Kidney (tissue), 14 donors: ENCODE measurements around the gene OXSR1. TPM values are rescaled to one million over a fixed set of nuclear protein-coding genes. Genes with fewer than 3 reads are reported as not detected.

Experiments used
- DNase-seq, 5 donors: peaks; one replicate each; pipeline ENCODE4 v3.0.0-alpha.2; 2013 to 2020
- FAIRE-seq: peaks from 2 replicates; lab custom pipeline; 2012; peaks lifted over from hg19 to GRCh38; lab: Jason Lieb, UNC
- H3K27ac ChIP-seq, 2 donors: one replicate each; pipeline ENCODE4 v1.7.0; 2013; ENCODE audit warnings: low read depth in 2 of 2, low read length in 2 of 2, inconsistent platforms in 1 of 2
- H3K27me3 ChIP-seq: one replicate; pipeline ENCODE4 v1.7.1; 2013; ENCODE audit warnings: low read length, inconsistent platforms; ENCODE audit not compliant: control insufficient read depth, insufficient read depth
- H3K36me3 ChIP-seq, 3 donors: one replicate each; pipeline versions ENCODE4 v1.7.0 to v1.7.1; 2013; ENCODE audit warnings: low read length in 3 of 3, control low read depth in 1 of 3, inconsistent platforms in 1 of 3; ENCODE audit not compliant: insufficient read depth in 3 of 3, control insufficient read depth in 2 of 3
- H3K4me1 ChIP-seq, 3 donors: one replicate each; pipeline versions ENCODE4 v1.7.0 to v1.7.1; 2013; ENCODE audit warnings: low read length in 3 of 3, inconsistent platforms in 1 of 3, low read depth in 1 of 3; ENCODE audit not compliant: control insufficient read depth in 2 of 3, insufficient read depth in 2 of 3
- H3K4me3 ChIP-seq, 3 donors: one replicate each; pipeline versions ENCODE4 v1.7.0 to v1.8.1; 2013; ENCODE audit warnings: low read length in 3 of 3, control low read depth in 1 of 3, inconsistent platforms in 1 of 3
- H3K9ac ChIP-seq, 3 donors: one replicate each; pipeline versions ENCODE4 v1.7.0 to v1.7.1; 2013; ENCODE audit warnings: low read length in 3 of 3, control low read depth in 1 of 3, inconsistent platforms in 1 of 3
- H3K9me3 ChIP-seq, 3 donors: one replicate each; pipeline versions ENCODE4 v1.7.0 to v1.7.1; 2013; ENCODE audit warnings: low read length in 3 of 3, control low read depth in 1 of 3, inconsistent platforms in 1 of 3; ENCODE audit not compliant: control insufficient read depth in 2 of 3, insufficient read depth in 1 of 3
- CTCF ChIP-seq: IDR thresholded peaks from 3 replicates; pipeline ENCODE4 v1.5.1; 2012; ENCODE audit warnings: mild to moderate bottlenecking, moderate library complexity, borderline replicate concordance; ENCODE audit not compliant: insufficient read depth; ENCODE audit errors: extremely low read depth
- intact Hi-C: fragments of 100-400 bp; cut with DNase I; formaldehyde crosslinking; loops from one replicate; pipeline ENCODE4 v1.11.1; 2022
- polyA plus RNA-seq: library from polyadenylated mRNA; stranded (reverse); fragments of 350-450 nt; fragmentation: Illumina TruSeq; extraction: RNeasy Lipid Tissue Mini Kit (QIAGEN cat#74804); gene quantifications from one replicate; pipeline ENCODE4 v1.2.3, GENCODE V29; 2014; ENCODE audit warnings: low read depth, low replicate concordance; ENCODE audit not compliant: insufficient read depth
- total RNA-seq: library from RNA; stranded (reverse); fragmentation: NEBNext Ultra II Directional; extraction: Animal tissue kit (Norgen Biotek cat#: 25700); gene quantifications from one replicate; pipeline ENCODE4 v1.2.1, GENCODE V29; 2021
- donor health status: control.
- donor health status: control.
- donor health status: control.
- donor health status: control.
- donor health status: control.
- donor health status: DM: yes; HTN: yes; CAD: no.
- donor health status: Normal renal cell carcinoma (clear cell type).

Gene OXSR1
- total and polyA plus RNA-seq, 2 donors from 2014 or later, result 16.7 to 40.0 TPM

- no peak overlapping the region for H3K9ac ChIP-seq
- intact Hi-C loops, result no loop called here
These were observed 111.7 kb downstream of the OXSR1 start for GRCh38 chr3:38276917-38277630.

GRCh38 chr3:38278841-38279240 is 113.5 kb downstream of the OXSR1 start:
- TF ChIP-seq CTCF, result no peak
- Histone ChIP-seq H3K9ac (no peak overlapping the region), H3K27ac (no peak overlapping the region), H3K9me3 (no peaks in the 10 kb centered on the region), H3K36me3 (peaks cover 0 to 16% (median 3%) of the 10 kb centered on the region in 3 donors), H3K4me1 (no peaks in the 10 kb centered on the region), H3K4me3 (no peak overlapping the region), H3K27me3 (no peaks in the 10 kb centered on the region)
- intact Hi-C loops, result no loop called here
- FAIRE-seq (no peak), DNase-seq (no peak)

More at GRCh38 chr3:38276917-38277630, 111.7 kb downstream of the OXSR1 start:
- Histone ChIP-seq H3K4me1 (peaks cover 0 to 7% (median 4%) of the 10 kb centered on the region in 3 donors), H3K4me3 (no peak overlapping the region), H3K27ac (no peak overlapping the region), H3K9me3 (no peaks in the 10 kb centered on the region), H3K27me3 (no peaks in the 10 kb centered on the region), H3K36me3 (peaks cover 0 to 16% (median 3%) of the 10 kb centered on the region in 3 donors)
- FAIRE-seq (no peak), DNase-seq (no peak)
- TF ChIP-seq CTCF, result no peak

DNA sequence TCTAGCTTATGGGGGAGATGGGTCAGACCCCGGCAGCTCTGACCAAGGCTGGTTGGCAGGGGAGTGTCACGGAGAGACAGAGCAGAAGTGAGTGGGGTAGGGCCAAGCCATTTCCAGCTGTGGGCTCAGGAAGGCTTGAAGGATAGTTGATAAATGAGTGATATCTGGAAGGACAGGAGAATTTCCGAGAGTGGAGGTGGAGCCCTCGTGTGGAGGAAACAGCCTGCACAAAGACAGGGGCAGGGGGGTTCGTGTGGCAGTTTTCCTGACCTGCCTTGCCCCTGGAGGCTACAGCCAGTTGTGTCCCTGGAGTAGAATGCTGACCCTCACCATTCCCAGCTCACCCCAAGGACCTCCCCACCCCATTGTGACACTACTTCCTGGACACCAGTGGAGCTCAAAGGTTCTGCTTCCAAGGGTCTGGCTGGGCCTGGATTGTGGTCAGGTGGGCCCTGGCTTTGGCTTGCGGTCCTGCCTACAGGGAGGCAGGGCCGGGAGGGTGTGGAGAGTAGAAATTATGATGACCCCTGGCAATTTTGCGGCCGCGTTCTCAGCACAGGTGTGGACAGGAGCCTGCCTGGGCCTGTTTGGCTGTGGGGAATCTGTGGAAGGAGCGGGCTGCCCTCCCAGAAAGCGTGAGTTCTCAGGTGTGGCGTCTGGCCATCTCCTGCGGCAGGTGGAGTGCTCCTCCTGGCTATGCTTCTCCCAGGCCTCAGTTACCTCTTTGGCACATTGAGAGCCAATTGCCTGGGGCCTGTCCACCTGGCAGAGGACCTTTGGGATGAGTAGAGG is 116.8 kb downstream of the OXSR1 start, which contains the start of gene SLC22A14:
SLC22A14 (plus strand) TSS at position 400 of the 792 bp plus-strand sequence. CDS start 23,733 bp downstream, outside the sequence.
- FAIRE-seq (no peak), DNase-seq (no peak)
- Histone ChIP-seq H3K4me3 (no peak within 1 kb of the TSS), H3K27ac (no peak within 1 kb of the TSS), H3K9ac (no peak within 1 kb of the TSS), H3K36me3 (peaks cover 0 to 8% (median 3%) of the 10 kb centered on the region in 3 donors), H3K9me3 (no peaks in the 10 kb centered on the region), H3K27me3 (no peaks in the 10 kb centered on the region), H3K4me1 (no peaks in the 10 kb centered on the region)
- TF ChIP-seq CTCF, result no peak
- intact Hi-C loops, result no loop called here
